Thyroid gland (tissue), 4 donors: ENCODE results near the gene SLC22A1.

Experiments used
- POLR2A ChIP-seq, 2 donors: fragments of 450-650 bp; IDR thresholded peaks; one replicate each; pipeline ENCODE4 v1.6.1; 2017; ENCODE audit warnings: antibody characterized with exemption in 2 of 2, mild to moderate bottlenecking in 2 of 2, moderate library complexity in 1 of 2
- TF ChIP-seq, protein P1 (sequence below), 6 experiments: fragments of 200-600 bp in 3 of 6; fragments of 450-650 bp in 3 of 6; sonication (generic) in 3 of 6; IDR thresholded peaks; one replicate each; pipeline ENCODE4 v1.5.1; 2016 to 2019; ENCODE audit warnings: antibody characterized with exemption in 6 of 6, mild to moderate bottlenecking in 2 of 6, inconsistent platforms in 1 of 6, moderate library complexity in 1 of 6

- TF ChIP-seq, protein P1, sequence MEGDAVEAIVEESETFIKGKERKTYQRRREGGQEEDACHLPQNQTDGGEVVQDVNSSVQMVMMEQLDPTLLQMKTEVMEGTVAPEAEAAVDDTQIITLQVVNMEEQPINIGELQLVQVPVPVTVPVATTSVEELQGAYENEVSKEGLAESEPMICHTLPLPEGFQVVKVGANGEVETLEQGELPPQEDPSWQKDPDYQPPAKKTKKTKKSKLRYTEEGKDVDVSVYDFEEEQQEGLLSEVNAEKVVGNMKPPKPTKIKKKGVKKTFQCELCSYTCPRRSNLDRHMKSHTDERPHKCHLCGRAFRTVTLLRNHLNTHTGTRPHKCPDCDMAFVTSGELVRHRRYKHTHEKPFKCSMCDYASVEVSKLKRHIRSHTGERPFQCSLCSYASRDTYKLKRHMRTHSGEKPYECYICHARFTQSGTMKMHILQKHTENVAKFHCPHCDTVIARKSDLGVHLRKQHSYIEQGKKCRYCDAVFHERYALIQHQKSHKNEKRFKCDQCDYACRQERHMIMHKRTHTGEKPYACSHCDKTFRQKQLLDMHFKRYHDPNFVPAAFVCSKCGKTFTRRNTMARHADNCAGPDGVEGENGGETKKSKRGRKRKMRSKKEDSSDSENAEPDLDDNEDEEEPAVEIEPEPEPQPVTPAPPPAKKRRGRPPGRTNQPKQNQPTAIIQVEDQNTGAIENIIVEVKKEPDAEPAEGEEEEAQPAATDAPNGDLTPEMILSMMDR (IDR thresholded peaks at IDR 0.05) = no peak
- TF ChIP-seq POLR2A (IDR thresholded peaks at IDR 0.05) = no peak
These were observed 10.2 kb downstream of the SLC22A1 start for GRCh38 chr6:160131636-160132296.
